ENCODE measurements around the gene ARL4A. TPM values are rescaled to one million over a fixed set of nuclear protein-coding genes. Genes with fewer than 3 reads are reported as not detected.

Gene ARL4A
- total RNA-seq, 1 donor from 2014 or later = 44.8 TPM

DNA sequence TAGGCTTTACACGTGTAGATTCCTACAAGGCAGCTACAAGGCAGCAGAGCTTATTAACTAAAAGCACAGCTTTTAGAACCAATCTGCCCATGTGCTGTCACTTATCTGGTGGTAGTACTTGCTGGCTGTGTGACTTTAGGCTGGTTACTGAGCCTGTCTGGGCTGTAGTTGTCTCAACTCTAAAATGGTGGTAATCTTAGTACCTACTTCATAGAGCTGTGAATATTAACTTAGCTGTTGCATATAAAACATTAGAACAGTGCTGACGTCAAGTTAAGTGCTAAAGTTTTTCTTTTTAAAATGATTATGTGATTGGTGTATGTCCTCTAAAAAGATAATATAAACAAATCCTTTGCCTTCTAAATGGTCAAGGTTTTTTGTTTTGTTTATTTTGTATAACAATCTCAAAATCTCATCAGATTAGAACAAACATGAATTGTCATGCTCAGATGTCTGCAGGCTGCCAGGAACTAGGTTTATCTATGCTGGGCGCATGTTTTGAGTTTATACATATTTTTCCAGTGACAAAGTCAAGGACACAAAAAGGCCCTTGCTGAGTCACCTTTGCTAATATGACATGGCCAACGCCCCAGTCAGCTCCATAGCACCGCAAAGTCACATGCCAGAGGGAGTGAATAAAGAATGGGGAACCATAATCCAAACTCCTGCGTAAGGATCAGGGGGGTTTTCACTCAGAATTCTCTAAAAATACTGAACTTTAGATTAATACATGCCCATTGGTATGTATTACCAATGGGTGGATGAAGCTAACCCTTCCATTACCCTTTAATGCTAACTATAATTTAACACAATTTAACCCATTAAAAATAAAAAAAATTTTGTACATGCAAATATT is 39.8 kb upstream of the ARL4A start:
- no peak overlapping the region for H3K27ac ChIP-seq
- DNase-seq = no peak

DNA sequence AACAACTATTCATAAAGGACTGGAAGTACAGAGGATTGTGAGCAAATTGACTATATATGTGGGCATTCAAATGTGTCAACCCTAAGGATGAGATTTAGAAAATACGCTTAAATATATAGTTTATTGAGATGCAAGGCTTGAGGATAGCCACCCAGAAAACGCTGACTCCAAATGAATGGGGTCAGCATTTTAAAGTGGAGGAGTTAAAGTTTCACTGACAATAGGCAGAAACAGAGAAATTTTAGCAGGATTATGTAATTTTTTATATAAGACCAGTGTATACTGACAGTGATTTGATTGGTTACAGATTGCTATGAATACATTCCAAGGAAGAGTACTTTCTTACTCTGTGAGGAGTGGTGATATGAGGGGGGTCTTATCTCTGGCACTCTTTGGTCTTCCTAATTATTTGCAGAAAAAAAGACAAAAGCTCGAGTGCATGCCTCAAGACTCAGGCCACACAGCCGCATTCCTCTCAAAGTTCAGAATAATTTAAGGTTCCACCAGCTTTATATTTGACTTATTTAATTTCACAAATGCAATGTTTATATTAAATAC is 38.6 kb upstream of the ARL4A start:
- no peaks in the 10 kb centered on the region for H3K36me3 ChIP-seq
- ATAC-seq (no peak), DNase-seq (no peak)
- H3K27me3 ChIP-seq (ENCODE audit: low read depth) = no peaks in the 10 kb centered on the region
- H3K4me3 ChIP-seq = no peak overlapping the region
- TF ChIP-seq, protein P1, sequence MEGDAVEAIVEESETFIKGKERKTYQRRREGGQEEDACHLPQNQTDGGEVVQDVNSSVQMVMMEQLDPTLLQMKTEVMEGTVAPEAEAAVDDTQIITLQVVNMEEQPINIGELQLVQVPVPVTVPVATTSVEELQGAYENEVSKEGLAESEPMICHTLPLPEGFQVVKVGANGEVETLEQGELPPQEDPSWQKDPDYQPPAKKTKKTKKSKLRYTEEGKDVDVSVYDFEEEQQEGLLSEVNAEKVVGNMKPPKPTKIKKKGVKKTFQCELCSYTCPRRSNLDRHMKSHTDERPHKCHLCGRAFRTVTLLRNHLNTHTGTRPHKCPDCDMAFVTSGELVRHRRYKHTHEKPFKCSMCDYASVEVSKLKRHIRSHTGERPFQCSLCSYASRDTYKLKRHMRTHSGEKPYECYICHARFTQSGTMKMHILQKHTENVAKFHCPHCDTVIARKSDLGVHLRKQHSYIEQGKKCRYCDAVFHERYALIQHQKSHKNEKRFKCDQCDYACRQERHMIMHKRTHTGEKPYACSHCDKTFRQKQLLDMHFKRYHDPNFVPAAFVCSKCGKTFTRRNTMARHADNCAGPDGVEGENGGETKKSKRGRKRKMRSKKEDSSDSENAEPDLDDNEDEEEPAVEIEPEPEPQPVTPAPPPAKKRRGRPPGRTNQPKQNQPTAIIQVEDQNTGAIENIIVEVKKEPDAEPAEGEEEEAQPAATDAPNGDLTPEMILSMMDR (IDR thresholded peaks at IDR 0.05) = no peak
- H3K4me1 ChIP-seq = no peaks in the 10 kb centered on the region
- intact Hi-C loops (cut with DNase I) = no loop called here
- no peak overlapping the region for H3K27ac ChIP-seq
- no peaks in the 10 kb centered on the region for H3K9me3 ChIP-seq

More for the DNA sequence above, 39.8 kb upstream of the ARL4A start:
- H3K27me3 ChIP-seq (ENCODE audit: low read depth) = no peaks in the 10 kb centered on the region
- no peaks in the 10 kb centered on the region for H3K36me3 ChIP-seq
- TF ChIP-seq, protein P1 (IDR thresholded peaks at IDR 0.05) = no peak
- ATAC-seq = no peak
- H3K9me3 ChIP-seq = no peaks in the 10 kb centered on the region
- no peak overlapping the region for H3K4me3 ChIP-seq
- intact Hi-C loops (cut with DNase I) = no loop called here
- no peaks in the 10 kb centered on the region for H3K4me1 ChIP-seq

DNA sequence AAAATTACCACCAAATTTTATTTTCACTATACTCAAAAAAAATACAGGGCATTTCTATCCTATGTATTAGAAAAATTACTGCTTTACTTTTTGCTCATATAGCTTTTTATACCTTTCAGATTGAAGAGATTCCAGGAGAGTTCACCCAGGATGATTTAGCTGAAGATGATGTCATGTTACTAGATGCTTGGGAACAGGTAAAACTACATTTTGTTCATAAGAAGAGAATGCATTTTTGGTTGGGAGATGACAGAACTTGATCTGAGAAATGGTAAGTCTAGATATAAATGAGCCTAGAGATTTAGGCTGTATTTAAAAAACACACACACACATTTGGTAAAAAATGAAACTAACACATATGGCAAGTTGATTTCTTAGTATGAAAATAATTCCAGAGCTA is 38.1 kb upstream of the ARL4A start:
- TF ChIP-seq, protein P1 (IDR thresholded peaks at IDR 0.05) = no peak
- Histone ChIP-seq H3K36me3 (no peaks in the 10 kb centered on the region), H3K27me3 (ENCODE audit: low read depth) (no peaks in the 10 kb centered on the region), H3K4me3 (no peak overlapping the region), H3K27ac (no peak overlapping the region), H3K4me1 (no peaks in the 10 kb centered on the region), H3K9me3 (no peaks in the 10 kb centered on the region)
- ATAC-seq (no peak), DNase-seq (no peak)
- intact Hi-C loops (cut with DNase I) = no loop called here

DNA sequence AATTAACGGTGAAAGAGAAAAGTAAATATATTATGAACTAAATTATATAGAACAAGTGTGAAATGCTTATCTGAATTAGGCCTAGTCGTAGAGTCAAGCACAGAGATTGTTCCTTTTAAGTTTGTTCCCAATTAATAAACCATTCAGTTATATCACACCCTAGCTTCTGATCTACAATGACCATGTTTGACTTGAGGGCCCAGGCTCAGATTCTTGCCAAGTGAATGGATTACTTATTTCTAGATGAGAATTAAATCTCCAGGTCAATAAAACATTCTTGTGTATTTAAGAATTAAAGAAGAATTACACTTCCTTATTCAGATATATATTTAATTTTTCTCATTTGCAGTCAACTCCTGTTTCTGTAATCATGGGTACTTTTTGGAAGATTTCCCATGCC is 37.4 kb upstream of the ARL4A start:
- ATAC-seq (no peak), DNase-seq (no peak)
- intact Hi-C loops (cut with DNase I) = no loop called here
- H3K4me3 ChIP-seq = no peak overlapping the region
- H3K36me3 ChIP-seq = no peaks in the 10 kb centered on the region
- no peaks in the 10 kb centered on the region for H3K4me1 ChIP-seq
- H3K27ac ChIP-seq = no peak overlapping the region
- no peaks in the 10 kb centered on the region for H3K27me3 ChIP-seq (ENCODE audit: low read depth)
- TF ChIP-seq, protein P1 (IDR thresholded peaks at IDR 0.05) = no peak
- no peaks in the 10 kb centered on the region for H3K9me3 ChIP-seq

DNA sequence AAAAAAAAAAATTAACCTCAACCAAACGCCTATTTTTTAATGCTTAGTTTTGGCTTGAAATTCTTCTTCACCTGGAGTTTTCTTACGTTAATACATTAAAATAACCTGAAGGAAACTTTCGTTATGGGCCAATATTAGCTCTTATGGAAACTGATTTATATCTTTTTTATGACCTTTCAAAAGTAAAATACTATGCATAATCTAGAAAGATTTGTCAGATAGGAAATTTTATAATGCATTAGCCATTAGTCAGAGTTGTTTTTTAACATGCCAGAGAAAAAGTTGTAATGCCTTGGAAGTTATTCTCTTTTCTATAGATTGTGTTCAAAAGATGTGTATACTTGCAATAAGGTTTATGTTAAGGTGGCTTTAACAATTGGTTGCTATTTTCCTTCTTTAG is 34.3 kb upstream of the ARL4A start:
- no peaks in the 10 kb centered on the region for H3K9me3 ChIP-seq
- ATAC-seq (no peak), DNase-seq (no peak)
- H3K4me3 ChIP-seq = no peak overlapping the region
- H3K27me3 ChIP-seq (ENCODE audit: low read depth) = no peaks in the 10 kb centered on the region
- intact Hi-C loops (cut with DNase I) = no loop called here
- no peaks in the 10 kb centered on the region for H3K36me3 ChIP-seq
- TF ChIP-seq, protein P1 (IDR thresholded peaks at IDR 0.05) = no peak
- H3K27ac ChIP-seq = no peak overlapping the region
- H3K4me1 ChIP-seq = no peaks in the 10 kb centered on the region

Data from lower lobe of right lung (tissue), 2 donors.